Left lung (tissue), 10 donors: Measurements from ENCODE around the gene MT1M. TPM values are rescaled to one million over a fixed set of nuclear protein-coding genes. Genes with fewer than 3 reads are reported as not detected.
"Not testable (repeated sequence)": the region's sequence is repeated elsewhere in the genome, so short reads cannot be mapped to it uniquely, and the experiment has no call there.

Experiments
- ATAC-seq: fragments of 200-7000 bp; cut with Tn5 transposase; one replicate; pipeline ENCODE4 v1.9.1; 2020; ENCODE audit warnings: moderate library complexity
- DNase-seq, 4 donors: peaks; one replicate each; pipeline ENCODE4 v3.0.0-alpha.2; 2013 to 2020
- H3K27ac ChIP-seq, 2 donors: fragments of 200-600 bp; sonication (generic) in 1 of 2; one replicate each; pipeline versions ENCODE4 v1.5.0 to v1.8.0; 2020 to 2021
- H3K27me3 ChIP-seq, 2 donors: fragments of 200-600 bp; sonication (generic) in 1 of 2; one replicate each; pipeline versions ENCODE4 v1.5.0 to v1.8.0; 2020 to 2021
- H3K36me3 ChIP-seq, 2 donors: fragments of 200-600 bp; sonication (generic) in 1 of 2; one replicate each; pipeline versions ENCODE4 v1.5.0 to v1.8.0; 2020 to 2021
- H3K4me1 ChIP-seq, 2 donors: fragments of 200-600 bp; one replicate each; pipeline ENCODE4 v1.8.0; 2021
- H3K4me3 ChIP-seq, 2 donors: fragments of 200-600 bp; sonication (generic) in 1 of 2; one replicate each; pipeline versions ENCODE4 v1.5.0 to v1.8.0; 2020 to 2021; ENCODE audit warnings: mild to moderate bottlenecking in 1 of 2
- H3K9me3 ChIP-seq, 2 donors: fragments of 200-600 bp; sonication (generic) in 1 of 2; one replicate each; pipeline versions ENCODE4 v1.5.0 to v1.8.0; 2020 to 2021
- CTCF ChIP-seq, 2 donors: fragments of 200-600 bp; sonication (generic) in 1 of 2; IDR thresholded peaks; one replicate each; pipeline versions ENCODE4 v1.5.0 to v1.8.0; 2021; ENCODE audit warnings: antibody characterized with exemption in 2 of 2
- intact Hi-C, 2 donors: fragments of 100-400 bp; cut with DNase I; formaldehyde crosslinking; loops; one replicate each; pipeline versions ENCODE4 v1.11.2 to v1.14.2; 2022
- polyA plus RNA-seq, 6 donors: library from polyadenylated mRNA; unstranded; fragments of 120-200 nt; gene quantifications; one replicate each; pipeline ENCODE4 v1.2.1, GENCODE V29; 2013; ENCODE audit not compliant: insufficient read length in 6 of 6
- total RNA-seq, 2 donors: library from RNA; stranded (reverse); fragmentation: NEBNext Ultra II Directional; extraction: Animal tissue kit (Norgen Biotek cat#: 25700); gene quantifications; one replicate each; pipeline ENCODE4 v1.2.1, GENCODE V29; 2021
- donor health status: DM: no; HTN: yes; CAD: no.
- donor health status: DM: no; HTN: no; CAD: no.

Gene MT1M
- total and polyA plus RNA-seq, 8 donors = 0.29 to 32.5 (median 0.62) TPM

GRCh38 chr16:56664506-56664905 lies 32.0 kb downstream of the MT1M start:
- Histone ChIP-seq H3K4me3 (no peak overlapping the region), H3K4me1 (peaks cover 0 to 20% of the 10 kb centered on the region in 2 donors), H3K9me3 (no peaks in the 10 kb centered on the region), H3K27ac (no peak overlapping the region), H3K36me3 (no peaks in the 10 kb centered on the region), H3K27me3 (peaks cover 38 to 87% of the 10 kb centered on the region in 2 donors)
- TF ChIP-seq CTCF (IDR thresholded peaks at IDR 0.05) = no peak
- no peak for DNase-seq
- intact Hi-C loops = no loop called here
- ATAC-seq = no peak

- H3K27ac ChIP-seq, H3K4me3 ChIP-seq, ATAC-seq, H3K9me3 ChIP-seq, H3K36me3 ChIP-seq, DNase-seq, intact Hi-C loops: not testable (repeated sequence)
- peaks cover 0 to 23% of the 10 kb centered on the region in 2 donors for H3K4me1 ChIP-seq
- H3K27me3 ChIP-seq = peaks cover 45 to 95% of the 10 kb centered on the region in 2 donors
These were observed 33.1 kb downstream of the MT1M start for GRCh38 chr16:56665286-56666261.

GRCh38 chr16:56667581-56668571 lies 35.4 kb downstream of the MT1M start, which contains the start of gene MT1G:
Gene MT1G (minus strand): TSS chr16:56668065. CDS start chr16:56667993, 72 bp downstream.
- intact Hi-C loops = no loop called here
- H3K36me3 ChIP-seq = no peaks in the 10 kb centered on the region
- DNase-seq = peak in 2 of 4 donors; percentile 43 to 83
- no peak within 1 kb of the TSS for H3K27ac ChIP-seq
- ATAC-seq = peak; percentile 88
- peaks cover 41 to 99% of the 10 kb centered on the region in 2 donors for H3K27me3 ChIP-seq
- H3K9me3 ChIP-seq = no peaks in the 10 kb centered on the region
- H3K4me3 ChIP-seq = no peak within 1 kb of the TSS
- TF ChIP-seq CTCF (IDR thresholded peaks at IDR 0.05) = no peak
- peaks cover 0 to 18% of the 10 kb centered on the region in 2 donors for H3K4me1 ChIP-seq

- Histone ChIP-seq H3K4me1 (peaks cover 0 to 16% of the 10 kb centered on the region in 2 donors), H3K27me3 (peaks cover 30 to 98% of the 10 kb centered on the region in 2 donors), H3K27ac (no peak within 1 kb of the TSS), H3K9me3 (no peaks in the 10 kb centered on the region), H3K36me3 (no peaks in the 10 kb centered on the region), H3K4me3 (no peak within 1 kb of the TSS)
- no peak for DNase-seq
- ATAC-seq = no peak
- intact Hi-C loops = no loop called here
- no peak for TF ChIP-seq CTCF (IDR thresholded peaks at IDR 0.05)
These were observed 36.8 kb downstream of the MT1M start, which contains the start of gene MT1H for GRCh38 chr16:56669005-56669839. Gene MT1H (plus strand): TSS chr16:56669814. CDS start chr16:56669885, 71 bp downstream.
